Epithelial cell of esophagus (primary cell): ENCODE results near the gene TRAPPC5.

ENCODE experiments used
- DNase-seq: peaks from one replicate; pipeline ENCODE4 v3.0.0; 2010; ENCODE audit warnings: low read depth
- H3K4me3 ChIP-seq: 2 replicates; pipeline ENCODE4 v1.5.1; 2011; ENCODE audit warnings: mild to moderate bottlenecking, low read length, control low read depth
- TF ChIP-seq, protein P1 (sequence below): IDR thresholded peaks from 2 replicates; pipeline ENCODE4 v1.5.1; 2011; ENCODE audit warnings: low read depth, mild to moderate bottlenecking, low read length, control low read depth, inconsistent platforms; ENCODE audit not compliant: insufficient read depth; ENCODE audit errors: missing control alignments

TRAPPC5 gene

GRCh38 chr19:7734220-7735203 lies 53.9 kb downstream of the TRAPPC5 start:
- TF ChIP-seq, protein P1, sequence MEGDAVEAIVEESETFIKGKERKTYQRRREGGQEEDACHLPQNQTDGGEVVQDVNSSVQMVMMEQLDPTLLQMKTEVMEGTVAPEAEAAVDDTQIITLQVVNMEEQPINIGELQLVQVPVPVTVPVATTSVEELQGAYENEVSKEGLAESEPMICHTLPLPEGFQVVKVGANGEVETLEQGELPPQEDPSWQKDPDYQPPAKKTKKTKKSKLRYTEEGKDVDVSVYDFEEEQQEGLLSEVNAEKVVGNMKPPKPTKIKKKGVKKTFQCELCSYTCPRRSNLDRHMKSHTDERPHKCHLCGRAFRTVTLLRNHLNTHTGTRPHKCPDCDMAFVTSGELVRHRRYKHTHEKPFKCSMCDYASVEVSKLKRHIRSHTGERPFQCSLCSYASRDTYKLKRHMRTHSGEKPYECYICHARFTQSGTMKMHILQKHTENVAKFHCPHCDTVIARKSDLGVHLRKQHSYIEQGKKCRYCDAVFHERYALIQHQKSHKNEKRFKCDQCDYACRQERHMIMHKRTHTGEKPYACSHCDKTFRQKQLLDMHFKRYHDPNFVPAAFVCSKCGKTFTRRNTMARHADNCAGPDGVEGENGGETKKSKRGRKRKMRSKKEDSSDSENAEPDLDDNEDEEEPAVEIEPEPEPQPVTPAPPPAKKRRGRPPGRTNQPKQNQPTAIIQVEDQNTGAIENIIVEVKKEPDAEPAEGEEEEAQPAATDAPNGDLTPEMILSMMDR: no peak

GRCh38 chr19:7736148-7736547 lies 55.5 kb downstream of the TRAPPC5 start:
- TF ChIP-seq, protein P1: no peak
- DNase-seq: no peak
- H3K4me3 ChIP-seq: no peak overlapping the region

More at GRCh38 chr19:7734220-7735203, 53.9 kb downstream of the TRAPPC5 start:
- H3K4me3 ChIP-seq: no peak overlapping the region
- peak; percentile 16 for DNase-seq

- TF ChIP-seq, protein P1: no peak
- DNase-seq: no peak
- no peak overlapping the region for H3K4me3 ChIP-seq
Measured at GRCh38 chr19:7737215-7737614, 56.6 kb downstream of the TRAPPC5 start.
